A549 treated with dexamethasone at 1 μM for 4 hours (cell line): ENCODE data around the gene IQCK. TPM values are rescaled to one million over a fixed set of nuclear protein-coding genes. Genes with fewer than 3 reads are reported as not detected.

ENCODE experiments used
- total RNA-seq: library from RNA; stranded (reverse); fragments of 200-300 nt; extraction: Qiagen RNA extraction; gene quantifications from 5 replicates; pipeline ENCODE4 v1.2.3, GENCODE V29; 2022

Gene IQCK
- total RNA-seq, result 9.3 to 11.2 TPM (median 10.7 TPM) in 5 replicates

GRCh38 chr16:19717741-19718623 lies at the start of gene IQCK, which contains the start of gene KNOP1:
TSS of gene IQCK (plus strand) at chr16:19718271. CDS start at chr16:19718307, 36 bp downstream.
TSS of gene KNOP1 (minus strand) at chr16:19718227. CDS start at chr16:19715035, 3,192 bp downstream.

GRCh38 chr16:19884611-19885450 lies 166.8 kb downstream of the IQCK start, which contains the start of gene GPRC5B:
TSS of gene GPRC5B (minus strand) at chr16:19884848. CDS start at chr16:19872845, 12,003 bp downstream.

Other genes with a start within 250 kb of the IQCK start
- gene GDE1, start 196.2 kb upstream of the IQCK start, total RNA-seq, result 65.4 to 73.0 TPM (median 67.5 TPM) in 5 replicates
- gene CCP110, start 194.3 kb upstream of the IQCK start, total RNA-seq, result 6.8 to 10.2 TPM (median 8.3 TPM) in 5 replicates
- 27.5 to 37.6 TPM (median 34.5 TPM) in 5 replicates for gene VPS35L, start 162.6 kb upstream of the IQCK start, total RNA-seq
- 38.7 to 49.0 TPM (median 46.3 TPM) in 5 replicates for gene KNOP1, start within 50 bp of the IQCK start, total RNA-seq
- 40.3 to 48.7 TPM (median 47.0 TPM) in 5 replicates for gene GPRC5B, start 166.6 kb downstream of the IQCK start, total RNA-seq